Measurements from ENCODE around the gene ZNF74. TPM values are rescaled to one million over a fixed set of nuclear protein-coding genes. Genes with fewer than 3 reads are reported as not detected.

The ZNF74 gene
- total RNA-seq, 1 experiment from 2014 or later = 34.3 TPM

- no peak for DNase-seq
- no peaks in the 10 kb centered on the region for H3K79me1 ChIP-seq (ENCODE audit: insufficient read depth, low read depth, low read length, poor library complexity, severe bottlenecking)
- no peak overlapping the region; a peak in 1 of 5 replicates for H3K4me3 Mint-ChIP-seq
- H3K18ac ChIP-seq (ENCODE audit: insufficient read length, low read depth, low read length) = no peak overlapping the region
- H3K56ac ChIP-seq (ENCODE audit: insufficient read length, low read depth, low read length) = no peak overlapping the region
- no peak overlapping the region for H3K27ac Mint-ChIP-seq
- no peak overlapping the region for H3K9ac ChIP-seq (ENCODE audit: extremely low read depth, insufficient read length, low read length)
- no peak overlapping the region for H4K5ac ChIP-seq (ENCODE audit: insufficient read length, low read depth, low read length)
- no peak overlapping the region for H3K23ac ChIP-seq (ENCODE audit: insufficient read length, low read depth, low read length)
- no peak overlapping the region for H2BK5ac ChIP-seq (ENCODE audit: insufficient read length, low read length)
- H3K4ac ChIP-seq (ENCODE audit: low read depth, low read length) = no peak overlapping the region
- no peak overlapping the region for H4K8ac ChIP-seq (replicated peaks; ENCODE audit: insufficient read length, low read depth, low read length)
- TF ChIP-seq CTCF (conservative IDR thresholded peaks at IDR 0.05) = no peak
- no peak overlapping the region for H3K4me2 ChIP-seq (ENCODE audit: insufficient read depth, insufficient read length, low read length)
- H3K23me2 ChIP-seq (ENCODE audit: insufficient read length, low read depth, low read length, poor library complexity, severe bottlenecking) = peaks cover 4% of the 10 kb centered on the region
- no peaks in the 10 kb centered on the region for H3K9me3 ChIP-seq (ENCODE audit: control insufficient read depth, low read depth, low read length)
- no peaks in the 10 kb centered on the region for H3K9me3 Mint-ChIP-seq
- no peak overlapping the region for H3K14ac ChIP-seq (ENCODE audit: insufficient read depth, low read length)
- H2BK20ac ChIP-seq (ENCODE audit: low read depth, low read length, poor library complexity, severe bottlenecking) = no peak overlapping the region
- no peak overlapping the region for H2BK12ac ChIP-seq (ENCODE audit: insufficient read length, low read depth, low read length)
- no peaks in the 10 kb centered on the region for H4K20me1 ChIP-seq (ENCODE audit: control insufficient read depth, insufficient read depth, insufficient read length)
- no CpG with 5 or more reads among the region's 5 CpGs for WGBS (ENCODE audit: extremely low coverage, insufficient read length, low lambda C conversion rate)
- H2AK5ac ChIP-seq (ENCODE audit: insufficient read length, low read length) = no peak overlapping the region
- H3K4me1 Mint-ChIP-seq = peaks cover 0 to 7% of the 10 kb centered on the region in 2 experiments; a peak in 1 of 4 replicates
- H2BK15ac ChIP-seq (ENCODE audit: low read depth, low read length) = no peak overlapping the region
- H2BK120ac ChIP-seq (ENCODE audit: low read depth, low read length, poor library complexity, severe bottlenecking) = no peak overlapping the region
- H3K79me2 ChIP-seq (ENCODE audit: insufficient read depth, low read length) = no peaks in the 10 kb centered on the region
- no peak overlapping the region for H3T11ph ChIP-seq (ENCODE audit: low read length)
- H4K91ac ChIP-seq (ENCODE audit: insufficient read length, low read depth, low read length) = no peak overlapping the region
- peaks cover 0 to 1% (median 0%) of the 10 kb centered on the region in 3 experiments; a peak in 1 of 7 replicates for H3K36me3 Mint-ChIP-seq (ENCODE audit: insufficient read depth in 1 of 3, low read depth in 3 of 3)
- H3K4me1 ChIP-seq (ENCODE audit: insufficient read depth, low read length) = no peaks in the 10 kb centered on the region
- no peak overlapping the region for H3K27ac ChIP-seq (ENCODE audit: insufficient read length, low read depth, low read length)
- no peak overlapping the region for H2AFZ ChIP-seq (ENCODE audit: low read length)
- no peaks in the 10 kb centered on the region for H3K27me3 ChIP-seq (ENCODE audit: insufficient read depth, low read length)
- peaks cover 10% of the 10 kb centered on the region for H3K27me3 Mint-ChIP-seq (ENCODE audit: low read depth)
Observed at GRCh38 chr22:20414059-20414440, 20.1 kb downstream of the ZNF74 start.

All from H9 (cell line).